ENCODE measurements around the gene GSK3A.
A peak's percentile ranks its signal among the peaks of the same experiment; 100 is the strongest.

Gene GSK3A

GRCh38 chr19:42280815-42281145, 38.4 kb upstream of the GSK3A start:
- peak; percentile 52 for DNase-seq (ENCODE audit: low read depth)

- peak; percentile 91 for DNase-seq (ENCODE audit: low read depth)
Measured at GRCh38 chr19:42279902-42280814, 37.8 kb upstream of the GSK3A start.

GRCh38 chr19:42279155-42279901, 36.9 kb upstream of the GSK3A start:
- DNase-seq (ENCODE audit: low read depth): no peak

- DNase-seq (ENCODE audit: low read depth): no peak
Measured at GRCh38 chr19:42278452-42279154, 36.2 kb upstream of the GSK3A start.

GRCh38 chr19:42277821-42278451, 35.5 kb upstream of the GSK3A start:
- DNase-seq (ENCODE audit: low read depth): peak; percentile 46

GRCh38 chr19:42276821-42277220, 34.4 kb upstream of the GSK3A start:
- peak; percentile 67 for DNase-seq (ENCODE audit: low read depth)

- DNase-seq (ENCODE audit: low read depth): no peak
Measured at GRCh38 chr19:42276284-42276683, 33.9 kb upstream of the GSK3A start.

GRCh38 chr19:42275517-42275916, 33.1 kb upstream of the GSK3A start:
- DNase-seq (ENCODE audit: low read depth): no peak

GRCh38 chr19:42275103-42275502, 32.7 kb upstream of the GSK3A start:
- no peak for DNase-seq (ENCODE audit: low read depth)

- no peak for DNase-seq (ENCODE audit: low read depth)
Measured at GRCh38 chr19:42274065-42274682, 31.8 kb upstream of the GSK3A start.

- no peak for DNase-seq (ENCODE audit: low read depth)
Measured at GRCh38 chr19:42273407-42274064, 31.1 kb upstream of the GSK3A start.

- no peak for DNase-seq (ENCODE audit: low read depth)
Measured at GRCh38 chr19:42272989-42273406, 30.6 kb upstream of the GSK3A start.

- DNase-seq (ENCODE audit: low read depth): no peak
Measured at GRCh38 chr19:42272535-42272897, 30.1 kb upstream of the GSK3A start.

GRCh38 chr19:42271861-42272534, 29.6 kb upstream of the GSK3A start:
- DNase-seq (ENCODE audit: low read depth): no peak

- DNase-seq (ENCODE audit: low read depth): no peak
Measured at GRCh38 chr19:42271045-42271419, 28.6 kb upstream of the GSK3A start.

GRCh38 chr19:42270346-42271044, 28.1 kb upstream of the GSK3A start:
- peak; percentile 88 for DNase-seq (ENCODE audit: low read depth)

- peak; percentile 41 for DNase-seq (ENCODE audit: low read depth)
Measured at GRCh38 chr19:42269478-42270345, 27.3 kb upstream of the GSK3A start.

GRCh38 chr19:42268704-42269477, 26.5 kb upstream of the GSK3A start, which contains the start of gene CIC:
Gene CIC, plus strand, starts transcription at chr19:42269252. Its CDS starts 2,532 bp downstream, at chr19:42271784.
- peak; percentile 100 for DNase-seq (ENCODE audit: low read depth)
